K562 (cell line): ENCODE measurements around the gene GZMM. TPM values are rescaled to one million over a fixed set of nuclear protein-coding genes. Genes with fewer than 3 reads are reported as not detected.

Experiments
- DPF2 ChIP-seq: fragments of 450-650 bp; IDR thresholded peaks from 2 replicates; pipeline ENCODE4 v1.6.1; 2016
- HIVEP1 ChIP-seq: fragments of 250-450 bp; sonication (Bioruptor Pico); IDR thresholded peaks from 2 replicates; pipeline ENCODE4 v1.4.0; 2020; ENCODE audit warnings: mild to moderate bottlenecking
- JUND ChIP-seq, 2 experiments: IDR thresholded peaks; 2 replicates in 1 of 2; 3 replicates in 1 of 2; pipeline ENCODE4 v1.6.1; 2011; ENCODE audit warnings: borderline replicate concordance in 2 of 2, low read depth in 2 of 2, low read length in 2 of 2, improper control_type of control experiment in 1 of 2, missing biosample characterization in 1 of 2, missing genetic modification characterization in 1 of 2, missing genetic modification reagents in 1 of 2
- MNT ChIP-seq, 2 experiments: fragments of 450-650 bp; conservative IDR thresholded peaks; 2 replicates each; pipeline ENCODE4 v1.6.1; 2017; ENCODE audit warnings: mild to moderate bottlenecking in 2 of 2, moderate library complexity in 2 of 2
- POLR2AphosphoS2 ChIP-seq: IDR thresholded peaks from 2 replicates; pipeline ENCODE4 v1.6.1; 2012; ENCODE audit warnings: low read length, improper control_type of control experiment
- RCOR1 ChIP-seq, 2 experiments: IDR thresholded peaks; 2 replicates each; pipeline ENCODE4 v1.6.1; 2012; ENCODE audit warnings: low read depth in 2 of 2, low read length in 2 of 2, borderline replicate concordance in 1 of 2, improper control_type of control experiment in 1 of 2
- SP2 ChIP-seq: IDR thresholded peaks from 2 replicates; pipeline ENCODE4 v1.6.1; 2011; ENCODE audit warnings: mild to moderate bottlenecking, low read depth, low read length, moderate library complexity; ENCODE audit not compliant: poor library complexity, severe bottlenecking; ENCODE audit errors: extremely low read depth
- ZFP36 ChIP-seq: fragments of 150-350 bp; IDR thresholded peaks from 2 replicates; pipeline ENCODE4 v1.6.1; 2018; ENCODE audit warnings: low read length, low read depth; ENCODE audit not compliant: partially characterized antibody
- ZNF318 ChIP-seq, 2 experiments: fragments of 450-650 bp; IDR thresholded peaks; 2 replicates each; pipeline ENCODE4 v1.6.1; 2016; ENCODE audit warnings: mild to moderate bottlenecking in 2 of 2, borderline replicate concordance in 1 of 2, low read depth in 1 of 2, moderate library complexity in 1 of 2
- polyA plus RNA-seq, 8 experiments: library from polyadenylated mRNA; depleted of rRNA in 4 of 8; stranded (reverse) in 5 of 8; unstranded in 3 of 8; fragments of >200 nt; fragmentation: Nextera tagmentation in 2 of 8; fragmentation: Illumina TruSeq in 1 of 8; extraction: Ambion mirVana in 2 of 8; extraction: Trizol in 1 of 8; gene quantifications; 2 replicates each; pipeline versions ENCODE4 v1.2.1 to v1.2.3, GENCODE V29; 2011 to 2014; ENCODE audit warnings: inconsistent platforms in 1 of 8, missing spikeins in 1 of 8
- total RNA-seq, 7 experiments: library from RNA; depleted of rRNA in 6 of 7; stranded (reverse); fragments of >200 nt in 6 of 7; fragmentation: Illumina TruSeq in 2 of 7; extraction: Trizol in 2 of 7; gene quantifications; 2 replicates each; pipeline versions ENCODE4 v1.2.1 to v1.2.3, GENCODE V29; 2011 to 2021; ENCODE audit warnings: low replicate concordance in 1 of 7
- TF ChIP-seq, protein P1 (sequence below): sonication (generic); formaldehyde crosslinking; IDR thresholded peaks from 2 replicates; pipeline ENCODE4 v1.8.1; 2023; ENCODE audit warnings: missing genetic modification reagents, mild to moderate bottlenecking, borderline replicate concordance

Gene GZMM
- total and polyA plus RNA-seq, 9 of the 15 experiments (the other 6 are each of a cell fraction or from before 2014, with no cell fraction given): 0.08 to 2.6 (median 0.70) TPM; not detected in 2

DNA sequence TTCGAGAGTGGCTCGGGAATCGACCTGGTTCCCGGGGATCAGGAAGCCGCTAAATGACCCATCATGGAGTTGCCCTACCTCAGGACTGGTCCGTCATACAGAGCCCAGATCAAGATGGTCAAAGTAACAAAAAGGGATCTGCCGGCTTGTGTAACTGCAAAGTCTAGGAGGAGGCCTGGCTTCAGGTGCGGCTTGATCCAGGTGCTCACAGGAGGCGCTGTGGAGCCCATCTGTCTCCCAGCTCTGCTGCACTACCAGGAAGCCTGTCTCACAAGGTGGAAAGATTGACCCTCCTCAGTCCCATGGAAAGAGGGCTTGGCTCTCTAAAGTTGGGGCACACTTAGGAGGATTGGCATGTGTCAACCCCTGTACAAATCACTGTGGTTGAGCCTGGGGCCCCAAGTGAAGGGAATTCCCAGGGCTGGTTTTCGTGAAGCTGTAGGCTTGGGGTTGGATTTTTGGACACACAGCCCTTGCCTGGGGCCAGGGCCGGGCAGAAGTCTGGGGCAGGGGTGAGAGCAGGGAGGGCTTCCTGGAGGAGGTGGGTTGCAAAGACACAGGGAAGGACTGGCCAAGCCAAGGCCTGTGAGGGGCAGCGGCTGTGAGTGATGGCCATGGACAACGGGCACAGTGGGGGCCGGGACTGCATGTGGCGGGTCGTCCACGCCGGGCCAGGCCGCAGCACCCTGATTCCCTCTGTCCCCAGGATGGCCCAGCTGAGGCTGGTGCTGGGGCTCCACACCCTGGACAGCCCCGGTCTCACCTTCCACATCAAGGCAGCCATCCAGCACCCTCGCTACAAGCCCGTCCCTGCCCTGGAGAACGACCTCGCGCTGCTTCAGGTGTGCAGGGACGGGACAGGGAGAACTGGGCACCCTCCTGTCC is 4.2 kb downstream of the GZMM start (continued):
- TF ChIP-seq ZNF318 (IDR thresholded peaks at IDR 0.05; ENCODE audit: borderline replicate concordance in 1 of 2, low read depth in 1 of 2) (no peak), SP2 (no peak), ZFP36 (peak; percentile 94), JUND (IDR thresholded peaks at IDR 0.05; ENCODE audit: borderline replicate concordance, low read depth, low read length) (no peak), JUND (tag; IDR thresholded peaks at IDR 0.05; ENCODE audit: borderline replicate concordance, low read depth, low read length) (no peak), RCOR1 (IDR thresholded peaks at IDR 0.05; ENCODE audit: borderline replicate concordance in 1 of 2, low read depth in 2 of 2, low read length in 2 of 2) (0 out of 4 replicates have a peak, but pooled peaks of 1 of the 2 experiments have one; percentile 4), POLR2AphosphoS2 (no peak), DPF2 (no peak), MNT (conservative IDR thresholded peaks at IDR 0.05) (no peak), HIVEP1 (CRISPR knock-in tag) (no peak)
- TF ChIP-seq, protein P1, sequence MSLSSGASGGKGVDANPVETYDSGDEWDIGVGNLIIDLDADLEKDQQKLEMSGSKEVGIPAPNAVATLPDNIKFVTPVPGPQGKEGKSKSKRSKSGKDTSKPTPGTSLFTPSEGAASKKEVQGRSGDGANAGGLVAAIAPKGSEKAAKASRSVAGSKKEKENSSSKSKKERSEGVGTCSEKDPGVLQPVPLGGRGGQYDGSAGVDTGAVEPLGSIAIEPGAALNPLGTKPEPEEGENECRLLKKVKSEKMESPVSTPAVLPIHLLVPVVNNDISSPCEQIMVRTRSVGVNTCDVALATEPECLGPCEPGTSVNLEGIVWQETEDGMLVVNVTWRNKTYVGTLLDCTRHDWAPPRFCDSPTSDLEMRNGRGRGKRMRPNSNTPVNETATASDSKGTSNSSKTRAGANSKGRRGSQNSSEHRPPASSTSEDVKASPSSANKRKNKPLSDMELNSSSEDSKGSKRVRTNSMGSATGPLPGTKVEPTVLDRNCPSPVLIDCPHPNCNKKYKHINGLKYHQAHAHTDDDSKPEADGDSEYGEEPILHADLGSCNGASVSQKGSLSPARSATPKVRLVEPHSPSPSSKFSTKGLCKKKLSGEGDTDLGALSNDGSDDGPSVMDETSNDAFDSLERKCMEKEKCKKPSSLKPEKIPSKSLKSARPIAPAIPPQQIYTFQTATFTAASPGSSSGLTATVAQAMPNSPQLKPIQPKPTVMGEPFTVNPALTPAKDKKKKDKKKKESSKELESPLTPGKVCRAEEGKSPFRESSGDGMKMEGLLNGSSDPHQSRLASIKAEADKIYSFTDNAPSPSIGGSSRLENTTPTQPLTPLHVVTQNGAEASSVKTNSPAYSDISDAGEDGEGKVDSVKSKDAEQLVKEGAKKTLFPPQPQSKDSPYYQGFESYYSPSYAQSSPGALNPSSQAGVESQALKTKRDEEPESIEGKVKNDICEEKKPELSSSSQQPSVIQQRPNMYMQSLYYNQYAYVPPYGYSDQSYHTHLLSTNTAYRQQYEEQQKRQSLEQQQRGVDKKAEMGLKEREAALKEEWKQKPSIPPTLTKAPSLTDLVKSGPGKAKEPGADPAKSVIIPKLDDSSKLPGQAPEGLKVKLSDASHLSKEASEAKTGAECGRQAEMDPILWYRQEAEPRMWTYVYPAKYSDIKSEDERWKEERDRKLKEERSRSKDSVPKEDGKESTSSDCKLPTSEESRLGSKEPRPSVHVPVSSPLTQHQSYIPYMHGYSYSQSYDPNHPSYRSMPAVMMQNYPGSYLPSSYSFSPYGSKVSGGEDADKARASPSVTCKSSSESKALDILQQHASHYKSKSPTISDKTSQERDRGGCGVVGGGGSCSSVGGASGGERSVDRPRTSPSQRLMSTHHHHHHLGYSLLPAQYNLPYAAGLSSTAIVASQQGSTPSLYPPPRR (CRISPR knock-in tag): no peak
